ENCODE measurements around the gene MYO3B. TPM values are rescaled to one million over a fixed set of nuclear protein-coding genes. Genes with fewer than 3 reads are reported as not detected.
"Not testable (repeated sequence)": the region's sequence is repeated elsewhere in the genome, so short reads cannot be mapped to it uniquely, and the experiment has no call there.

The MYO3B gene
- total RNA-seq, 3 donors from 2014 or later (not counting 1 experiment from before 2014, with no cell fraction given): 0.68 to 0.88 (median 0.75) TPM

DNA sequence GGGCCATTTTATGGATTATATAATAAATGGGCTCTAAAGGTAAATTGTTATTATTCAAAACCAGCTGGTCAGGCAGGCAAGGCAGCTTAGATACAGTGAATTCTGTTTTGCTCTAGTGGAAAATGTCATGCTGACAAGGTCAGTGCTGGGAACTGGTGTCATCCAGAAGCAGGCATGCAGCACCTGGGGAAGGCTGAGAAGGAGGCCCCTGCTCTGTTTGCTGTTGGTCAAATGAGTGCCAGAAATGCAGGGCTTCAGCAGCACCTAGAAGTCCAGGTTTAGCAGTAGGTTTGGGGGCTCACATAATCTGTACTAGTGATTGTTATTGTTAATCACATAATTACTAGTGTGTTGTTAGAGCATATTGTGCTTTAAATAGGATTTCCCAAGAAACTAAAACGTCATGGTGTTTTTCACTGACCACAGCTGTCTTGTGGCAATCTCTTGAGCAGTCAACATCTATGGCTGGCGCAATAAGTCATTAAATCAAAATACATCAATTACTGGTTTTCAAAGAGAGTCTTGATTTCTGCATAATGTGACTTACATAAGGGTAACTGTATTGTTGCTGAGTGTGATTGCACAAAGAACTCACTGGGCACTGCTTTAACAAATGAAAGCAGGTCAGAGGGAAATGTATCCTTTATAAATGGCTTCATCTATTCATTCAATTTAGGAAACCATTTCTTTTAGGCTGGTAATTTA is 99.1 kb downstream of the MYO3B start:
- H3K27ac Mint-ChIP-seq: no peak overlapping the region

DNA sequence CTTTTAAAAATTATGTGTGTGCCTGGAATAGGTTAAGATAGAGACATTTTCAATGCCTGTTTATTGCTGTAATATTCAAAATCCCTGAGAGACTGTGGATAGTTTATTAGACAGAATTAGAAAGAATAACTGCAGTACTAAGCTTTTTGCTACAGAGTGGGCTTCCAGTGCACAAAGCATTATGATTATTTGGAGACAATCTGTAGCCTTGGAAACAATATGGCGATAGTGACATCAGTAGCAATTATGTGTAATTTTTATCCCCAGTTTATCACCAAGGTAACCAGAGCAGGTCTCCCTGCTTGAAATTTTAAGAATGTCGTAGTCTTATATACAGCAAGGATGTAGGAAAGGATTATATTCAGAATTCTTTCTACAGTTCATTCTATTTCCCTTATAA is 100.0 kb downstream of the MYO3B start:
- Histone ChIP-seq H3K9me3 (ENCODE audit: control insufficient read depth, insufficient read depth, low read length) (no peaks in the 10 kb centered on the region), H3K27ac (ENCODE audit: low read length) (no peak overlapping the region), H3K36me3 (ENCODE audit: control insufficient read depth, insufficient read depth, low read length) (no peaks in the 10 kb centered on the region), H3K27me3 (ENCODE audit: control insufficient read depth, insufficient read depth, low read length) (no peaks in the 10 kb centered on the region), H3K4me3 (ENCODE audit: low read length) (no peak overlapping the region), H3K4me1 (ENCODE audit: control insufficient read depth, insufficient read depth, low read length) (no peaks in the 10 kb centered on the region)
- H3K9me3 Mint-ChIP-seq: no peaks in the 10 kb centered on the region
- intact Hi-C loops (cut with micrococcal nuclease): no loop called here
- H3K27ac Mint-ChIP-seq: no peak overlapping the region
- no peaks in the 10 kb centered on the region for H3K4me1 Mint-ChIP-seq
- H3K36me3 Mint-ChIP-seq: no peaks in the 10 kb centered on the region
- TF ChIP-seq, protein P1, sequence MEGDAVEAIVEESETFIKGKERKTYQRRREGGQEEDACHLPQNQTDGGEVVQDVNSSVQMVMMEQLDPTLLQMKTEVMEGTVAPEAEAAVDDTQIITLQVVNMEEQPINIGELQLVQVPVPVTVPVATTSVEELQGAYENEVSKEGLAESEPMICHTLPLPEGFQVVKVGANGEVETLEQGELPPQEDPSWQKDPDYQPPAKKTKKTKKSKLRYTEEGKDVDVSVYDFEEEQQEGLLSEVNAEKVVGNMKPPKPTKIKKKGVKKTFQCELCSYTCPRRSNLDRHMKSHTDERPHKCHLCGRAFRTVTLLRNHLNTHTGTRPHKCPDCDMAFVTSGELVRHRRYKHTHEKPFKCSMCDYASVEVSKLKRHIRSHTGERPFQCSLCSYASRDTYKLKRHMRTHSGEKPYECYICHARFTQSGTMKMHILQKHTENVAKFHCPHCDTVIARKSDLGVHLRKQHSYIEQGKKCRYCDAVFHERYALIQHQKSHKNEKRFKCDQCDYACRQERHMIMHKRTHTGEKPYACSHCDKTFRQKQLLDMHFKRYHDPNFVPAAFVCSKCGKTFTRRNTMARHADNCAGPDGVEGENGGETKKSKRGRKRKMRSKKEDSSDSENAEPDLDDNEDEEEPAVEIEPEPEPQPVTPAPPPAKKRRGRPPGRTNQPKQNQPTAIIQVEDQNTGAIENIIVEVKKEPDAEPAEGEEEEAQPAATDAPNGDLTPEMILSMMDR (IDR thresholded peaks at IDR 0.05): no peak
- no peak for ATAC-seq
- H3K27me3 Mint-ChIP-seq (ENCODE audit: low read depth in 2 of 2): peaks cover 12 to 46% of the 10 kb centered on the region in 2 donors
- no CpG with 5 or more reads among the region's 2 CpGs for WGBS (ENCODE audit: insufficient coverage)
- no peak overlapping the region for H3K4me3 Mint-ChIP-seq
- no peak for DNase-seq

More for the DNA sequence above, 99.1 kb downstream of the MYO3B start:
- Histone ChIP-seq H3K4me3 (ENCODE audit: low read length) (no peak overlapping the region), H3K36me3 (ENCODE audit: control insufficient read depth, insufficient read depth, low read length) (no peaks in the 10 kb centered on the region), H3K4me1 (ENCODE audit: control insufficient read depth, insufficient read depth, low read length) (no peaks in the 10 kb centered on the region), H3K27ac (ENCODE audit: low read length) (no peak overlapping the region), H3K27me3 (ENCODE audit: control insufficient read depth, insufficient read depth, low read length) (no peaks in the 10 kb centered on the region), H3K9me3 (ENCODE audit: control insufficient read depth, insufficient read depth, low read length) (no peaks in the 10 kb centered on the region)
- ATAC-seq: no peak
- no peak for DNase-seq
- intact Hi-C loops (cut with micrococcal nuclease): no loop called here
- Mint-ChIP-seq H3K36me3 (no peaks in the 10 kb centered on the region), H3K4me3 (no peak overlapping the region), H3K27me3 (ENCODE audit: low read depth in 2 of 2) (peaks cover 12 to 41% of the 10 kb centered on the region in 2 donors), H3K4me1 (no peaks in the 10 kb centered on the region), H3K9me3 (peaks cover 0 to 2% of the 10 kb centered on the region in 2 donors)
- 72% methylated on average over 2 of the region's 2 CpGs for WGBS (ENCODE audit: insufficient coverage)
- TF ChIP-seq, protein P1 (IDR thresholded peaks at IDR 0.05): no peak

DNA sequence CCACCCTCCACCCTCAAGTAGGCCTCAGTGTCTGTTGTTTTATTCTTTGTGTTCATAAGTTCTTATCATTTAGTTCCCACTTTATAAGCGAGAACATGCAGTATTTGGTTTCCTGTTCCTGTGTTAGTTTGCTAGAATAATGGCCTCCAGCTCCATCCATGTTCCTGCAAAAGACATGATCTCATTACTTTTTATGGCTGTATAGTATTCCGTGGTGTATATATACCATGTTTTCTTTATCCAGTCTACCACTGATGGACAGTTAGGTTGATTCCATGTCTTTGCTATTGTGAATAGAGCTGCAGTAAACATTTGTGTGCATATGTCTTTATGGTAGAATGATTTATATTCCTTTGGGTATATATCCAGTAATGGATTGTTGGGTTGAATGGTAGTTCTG is 101.7 kb downstream of the MYO3B start:
- H3K9me3 Mint-ChIP-seq: not testable (repeated sequence)

DNA sequence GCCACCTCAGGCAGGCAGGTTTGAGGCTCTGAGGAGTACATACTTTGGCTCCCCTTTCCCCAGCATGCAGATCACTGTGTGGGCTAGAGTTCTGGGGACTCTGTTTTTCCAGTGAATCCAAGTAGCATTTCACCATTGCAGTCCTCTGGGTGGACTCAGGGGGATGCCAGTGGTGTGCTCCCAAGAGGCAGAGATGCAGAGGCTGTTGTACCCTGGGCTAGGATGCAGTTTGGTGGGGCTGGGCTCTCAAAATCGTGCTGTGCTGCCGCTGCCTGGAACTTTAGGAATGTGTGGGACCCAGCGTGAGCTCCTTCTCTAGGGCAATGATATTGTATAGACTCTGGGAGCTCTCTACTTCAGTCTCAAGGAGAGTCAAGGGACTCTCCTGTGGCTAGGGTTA is 104.9 kb downstream of the MYO3B start:
- H3K36me3 ChIP-seq (ENCODE audit: control insufficient read depth, insufficient read depth, low read length): no peaks in the 10 kb centered on the region
- H3K27ac ChIP-seq (ENCODE audit: low read length): no peak overlapping the region
- Mint-ChIP-seq H3K27ac (no peak overlapping the region), H3K4me1 (no peaks in the 10 kb centered on the region), H3K9me3 (no peaks in the 10 kb centered on the region), H3K27me3 (ENCODE audit: low read depth in 2 of 2) (peaks cover 6 to 58% of the 10 kb centered on the region in 2 donors), H3K36me3 (no peaks in the 10 kb centered on the region), H3K4me3 (no peak overlapping the region)
- intact Hi-C loops (cut with micrococcal nuclease): no loop called here
- H3K4me1 ChIP-seq (ENCODE audit: control insufficient read depth, insufficient read depth, low read length): no peaks in the 10 kb centered on the region
- TF ChIP-seq, protein P1 (IDR thresholded peaks at IDR 0.05): no peak
- DNase-seq: no peak
- no peaks in the 10 kb centered on the region for H3K27me3 ChIP-seq (ENCODE audit: control insufficient read depth, insufficient read depth, low read length)
- H3K9me3 ChIP-seq (ENCODE audit: control insufficient read depth, insufficient read depth, low read length): no peaks in the 10 kb centered on the region
- WGBS (ENCODE audit: insufficient coverage): 58% methylated on average over 3 of the region's 3 CpGs
- no peak for ATAC-seq
- no peak overlapping the region for H3K4me3 ChIP-seq (ENCODE audit: low read length)

More for the DNA sequence above, 101.7 kb downstream of the MYO3B start:
- H3K36me3 ChIP-seq (ENCODE audit: control insufficient read depth, insufficient read depth, low read length); H3K27ac Mint-ChIP-seq; ATAC-seq; H3K4me3 Mint-ChIP-seq; H3K9me3 ChIP-seq (ENCODE audit: control insufficient read depth, insufficient read depth, low read length); DNase-seq; intact Hi-C loops (cut with micrococcal nuclease); H3K4me3 ChIP-seq (ENCODE audit: low read length); H3K27ac ChIP-seq (ENCODE audit: low read length); H3K27me3 ChIP-seq (ENCODE audit: control insufficient read depth, insufficient read depth, low read length); H3K36me3 Mint-ChIP-seq; H3K4me1 ChIP-seq (ENCODE audit: control insufficient read depth, insufficient read depth, low read length); H3K4me1 Mint-ChIP-seq: not testable (repeated sequence)
- peaks cover 4 to 46% of the 10 kb centered on the region in 2 donors for H3K27me3 Mint-ChIP-seq (ENCODE audit: low read depth in 2 of 2)
- 100% methylated on average over 1 of the region's 2 CpGs for WGBS (ENCODE audit: insufficient coverage)
